HepG2 (cell line): ENCODE measurements around the gene OR2H1. TPM values are rescaled to one million over a fixed set of nuclear protein-coding genes. Genes with fewer than 3 reads are reported as not detected.

Source experiments
- ATAC-seq: fragments of 200-7000 bp; cut with Tn5 transposase; 3 replicates; pipeline ENCODE4 v1.9.1; 2020; ENCODE audit warnings: mild to moderate bottlenecking, moderate library complexity
- BruUV-seq: library from RNA; stranded (reverse); fragments of 400-500 nt; replicated peaks from 2 replicates; lab custom pipeline; 2021; lab: Mats Ljungman, UMichigan
- CTCF ChIA-PET: fragments of 300-600 bp; formaldehyde crosslinking; extraction: SDS; loops from one replicate; lab custom pipeline; 2021; ENCODE audit warnings: low total read pairs, inconsistent platforms, low intra/inter-chr PET ratio; lab: Yijun Ruan, JAX
- POLR2A ChIA-PET: fragments of 350-600 bp; sonication (Branson Sonifier 250); formaldehyde crosslinking; loops from one replicate; lab custom pipeline; 2020; ENCODE audit warnings: antibody characterized with exemption, inconsistent platforms; lab: Yijun Ruan, JAX
- DNase-seq: peaks from one replicate; pipeline ENCODE4 v3.0.0-alpha.2; 2015; ENCODE audit warnings: low spot score
- FAIRE-seq: peaks from 3 replicates; lab custom pipeline; 2011; peaks lifted over from hg19 to GRCh38; lab: Jason Lieb, UNC
- H2AFZ ChIP-seq: one replicate; pipeline ENCODE4 v1.6.1; 2011; ENCODE audit warnings: low read length, inconsistent platforms
- H3K27ac ChIP-seq: fragments of 300-600 bp; 3 replicates; pipeline ENCODE4 v1.8.0; 2011; ENCODE audit warnings: mixed run types, mild to moderate bottlenecking, mixed read lengths, low read length, inconsistent platforms; ENCODE audit not compliant: insufficient read depth; ENCODE audit errors: extremely low read length
- H3K27me3 ChIP-seq, 2 experiments: fragments of 200-600 bp in 1 of 2; 2 replicates in 1 of 2; 3 replicates in 1 of 2; pipeline versions ENCODE4 v1.6.0 to v1.8.0; 2011; ENCODE audit warnings: low read length in 2 of 2, mild to moderate bottlenecking in 2 of 2, moderate library complexity in 2 of 2, inconsistent platforms in 1 of 2; ENCODE audit not compliant: insufficient read depth in 2 of 2, control insufficient read depth in 1 of 2
- H3K36me3 ChIP-seq, 2 experiments: fragments of 200-600 bp in 1 of 2; replicated peaks in 1 of 2; 2 replicates in 1 of 2; 3 replicates in 1 of 2; pipeline versions ENCODE4 v1.5.1 to v1.8.0; 2011; ENCODE audit warnings: low read length in 2 of 2, inconsistent platforms in 1 of 2; ENCODE audit not compliant: insufficient read depth in 2 of 2, control insufficient read depth in 1 of 2
- H3K4me1 ChIP-seq: 2 replicates; pipeline ENCODE4 v1.5.1; 2012; ENCODE audit warnings: low read length, inconsistent platforms; ENCODE audit not compliant: insufficient read depth
- H3K4me2 ChIP-seq: 2 replicates; pipeline ENCODE4 v1.6.0; 2011; ENCODE audit warnings: low read depth, low read length, inconsistent platforms
- H3K4me3 ChIP-seq, 3 experiments: fragments of 200-600 bp in 1 of 3; sonication (generic), shearing (Covaris generic) in 1 of 3; replicated peaks in 1 of 3; 2 replicates each; pipeline ENCODE4 v1.5.1; 2011 to 2016; ENCODE audit warnings: low read length in 3 of 3, inconsistent platforms in 2 of 3, low read depth in 2 of 3, mild to moderate bottlenecking in 2 of 3, control low read depth in 1 of 3, mixed read lengths in 1 of 3; ENCODE audit not compliant: insufficient read depth in 1 of 3
- H3K79me2 ChIP-seq: one replicate; pipeline ENCODE4 v1.6.1; 2011; ENCODE audit warnings: low read length, inconsistent platforms; ENCODE audit not compliant: insufficient read depth
- H3K9ac ChIP-seq: 2 replicates; pipeline ENCODE4 v1.6.0; 2011; ENCODE audit warnings: mild to moderate bottlenecking, low read depth, low read length, inconsistent platforms; ENCODE audit not compliant: insufficient read depth
- H3K9me3 ChIP-seq: 2 replicates; pipeline ENCODE4 v1.5.1; 2012; ENCODE audit warnings: mild to moderate bottlenecking, low read length
- H4K20me1 ChIP-seq: 2 replicates; pipeline ENCODE4 v1.6.0; 2011; ENCODE audit warnings: inconsistent platforms, mild to moderate bottlenecking, low read length, moderate library complexity; ENCODE audit not compliant: insufficient read depth
- ATAD3A ChIP-seq: sonication (generic); formaldehyde crosslinking; IDR thresholded peaks from 2 replicates; pipeline ENCODE4 v1.4.0; 2020; ENCODE audit warnings: missing genetic modification reagents
- DNMT1 ChIP-seq: sonication (generic); formaldehyde crosslinking; IDR thresholded peaks from 2 replicates; pipeline ENCODE4 v1.5.1; 2020; ENCODE audit warnings: mild to moderate bottlenecking, missing genetic modification reagents
- FOXC1 ChIP-seq: sonication (generic); formaldehyde crosslinking; IDR thresholded peaks from 2 replicates; pipeline ENCODE4 v1.8.0; 2022; ENCODE audit warnings: mild to moderate bottlenecking, missing genetic modification reagents, borderline replicate concordance
- GABPA ChIP-seq, 2 experiments: IDR thresholded peaks; 2 replicates each; pipeline ENCODE4 v1.6.1; 2011 to 2016; ENCODE audit warnings: low read depth in 2 of 2, low read length in 1 of 2, missing biosample characterization in 1 of 2, missing genetic modification characterization in 1 of 2
- NCOA1 ChIP-seq: sonication (generic); formaldehyde crosslinking; IDR thresholded peaks from 2 replicates; pipeline ENCODE4 v1.9.0; 2021; ENCODE audit warnings: missing genetic modification reagents
- RFXANK ChIP-seq: IDR thresholded peaks from 2 replicates; pipeline ENCODE4 v1.6.1; 2016
- TAF1 ChIP-seq: sonication (generic); formaldehyde crosslinking; IDR thresholded peaks from 2 replicates; pipeline ENCODE4 v1.4.0; 2020; ENCODE audit warnings: missing genetic modification reagents
- TBP ChIP-seq: sonication (generic); formaldehyde crosslinking; IDR thresholded peaks from 2 replicates; pipeline ENCODE4 v1.5.0; 2020; ENCODE audit warnings: missing genetic modification reagents
- ZFP62 ChIP-seq: sonication (generic); formaldehyde crosslinking; IDR thresholded peaks from 2 replicates; pipeline ENCODE4 v1.4.0; 2020; ENCODE audit warnings: missing genetic modification reagents
- ZNF33B ChIP-seq: sonication (generic); formaldehyde crosslinking; IDR thresholded peaks from 2 replicates; pipeline ENCODE4 v1.5.1; 2020; ENCODE audit warnings: mild to moderate bottlenecking, missing genetic modification reagents
- ZNF556 ChIP-seq: sonication (generic); formaldehyde crosslinking; IDR thresholded peaks from 2 replicates; pipeline ENCODE4 v1.4.0; 2020; ENCODE audit warnings: mild to moderate bottlenecking, missing genetic modification reagents, borderline replicate concordance
- WGBS: methylation state at CpG from one replicate; pipeline ENCODE4 v1.1.6; 2017; ENCODE audit warnings: low lambda C conversion rate; 5-methylcytosine and 5-hydroxymethylcytosine counted together
- in situ Hi-C: cut with HindIII; loops from 2 replicates; pipeline ENCODE4 v1.10.0; 2017; ENCODE audit warnings: low pct_unique_long_range_greater_than_20kb; ENCODE audit not compliant: extremely low pct_ligation_motif_present
- intact Hi-C: fragments of 100-400 bp; cut with micrococcal nuclease; formaldehyde crosslinking; loops from one replicate; pipeline ENCODE4 v1.10.0; 2022; ENCODE audit not compliant: unreplicated experiment
- polyA plus RNA-seq, 8 experiments: library from polyadenylated mRNA; depleted of rRNA in 3 of 8; stranded (reverse) in 7 of 8; unstranded in 1 of 8; fragments of >200 nt; fragmentation: Illumina TruSeq in 4 of 8; extraction: Trizol in 4 of 8; gene quantifications; 2 replicates each; pipeline versions ENCODE4 v1.2.1 to v1.2.3, GENCODE V29; 2011 to 2016; ENCODE audit warnings: low read depth in 4 of 8, missing spikeins in 1 of 8, mixed read lengths in 1 of 8; ENCODE audit not compliant: insufficient read depth in 1 of 8
- total RNA-seq, 5 experiments: library from RNA; depleted of rRNA; stranded (reverse); fragments of >200 nt; fragmentation: Illumina TruSeq; extraction: Trizol; gene quantifications; 2 replicates each; pipeline ENCODE4 v1.2.3, GENCODE V29; 2016; ENCODE audit warnings: low read depth in 1 of 5

The OR2H1 gene
- total and polyA plus RNA-seq, 2 of the 13 experiments (the other 11 are each of a cell fraction or from before 2014, with no cell fraction given): 0.15 TPM; not detected in 1

GRCh38 chr6:29465801-29466200 lies 8.8 kb downstream of the OR2H1 start:
- ATAC-seq (no peak), DNase-seq (no peak), FAIRE-seq (no peak)
- no peak overlapping the region for H2AFZ ChIP-seq
- H3K79me2 ChIP-seq: no peaks in the 10 kb centered on the region
- H3K36me3 ChIP-seq: no peaks in the 10 kb centered on the region
- H3K4me1 ChIP-seq: no peaks in the 10 kb centered on the region
- WGBS: 30% methylated on average over 2 of the region's 2 CpGs
- in situ Hi-C loops (no loop called here), intact Hi-C loops (no loop called here)
- no peak overlapping the region for H3K27ac ChIP-seq
- ChIA-PET POLR2A (no interaction called here), CTCF (no interaction called here)
- no peaks in the 10 kb centered on the region for H3K9me3 ChIP-seq
- no peak overlapping the region for H3K4me3 ChIP-seq
- no peak overlapping the region for H3K9ac ChIP-seq
- no peaks in the 10 kb centered on the region for H4K20me1 ChIP-seq
- no peaks in the 10 kb centered on the region; a peak in 1 of 5 replicates for H3K27me3 ChIP-seq
- TF ChIP-seq FOXC1 (CRISPR knock-in tag): no peak
- no peak for TF ChIP-seq RFXANK (CRISPR knock-in tag)
- no peak for TF ChIP-seq TBP (CRISPR knock-in tag)
- no peak for TF ChIP-seq NCOA1
- no peak for TF ChIP-seq ZNF556 (CRISPR knock-in tag)
- no peak for TF ChIP-seq ZNF33B (CRISPR knock-in tag)
- TF ChIP-seq GABPA (IDR thresholded peaks at IDR 0.05; ENCODE audit: low read depth, low read length): no peak
- TF ChIP-seq GABPA (CRISPR knock-in tag; IDR thresholded peaks at IDR 0.05; ENCODE audit: low read depth): no peak
- TF ChIP-seq ZFP62 (CRISPR knock-in tag): no peak
- TF ChIP-seq TAF1 (CRISPR knock-in tag): no peak
- no TSS peak for BruUV-seq
- no peak overlapping the region for H3K4me2 ChIP-seq

- WGBS: 38% methylated on average over 6 of the region's 6 CpGs
- Histone ChIP-seq H3K9me3 (no peaks in the 10 kb centered on the region), H3K4me3 (no peak overlapping the region), H3K79me2 (no peaks in the 10 kb centered on the region), H3K36me3 (no peaks in the 10 kb centered on the region), H3K9ac (no peak overlapping the region), H3K27me3 (no peaks in the 10 kb centered on the region; a peak in 1 of 5 replicates), H3K4me2 (no peak overlapping the region), H3K4me1 (no peaks in the 10 kb centered on the region), H3K27ac (no peak overlapping the region), H4K20me1 (no peaks in the 10 kb centered on the region), H2AFZ (no peak overlapping the region)
- TF ChIP-seq ATAD3A (CRISPR knock-in tag): no peak
- no peak for TF ChIP-seq DNMT1
- CTCF ChIA-PET: no interaction called here
- ATAC-seq (no peak), DNase-seq (no peak), FAIRE-seq (no peak)
- no TSS peak for BruUV-seq
- in situ Hi-C loops: no loop called here
- POLR2A ChIA-PET: no interaction called here
- intact Hi-C loops: no loop called here
Observed at GRCh38 chr6:29466241-29466640, 9.3 kb downstream of the OR2H1 start.
